Liver (tissue), 9 donors: ENCODE results near the gene VAC14. TPM values are rescaled to one million over a fixed set of nuclear protein-coding genes. Genes with fewer than 3 reads are reported as not detected.

Source experiments
- DNase-seq: peaks from one replicate; pipeline ENCODE4 v3.0.0-alpha.2; 2017; ENCODE audit warnings: low spot score
- H3K27ac ChIP-seq, 2 donors: one replicate each; pipeline ENCODE4 v1.7.0; 2013; ENCODE audit warnings: inconsistent platforms in 2 of 2, low read length in 2 of 2, control low read depth in 1 of 2, low read depth in 1 of 2, mild to moderate bottlenecking in 1 of 2
- H3K27me3 ChIP-seq, 4 donors: one replicate each; pipeline versions ENCODE4 v1.6.1 to v1.7.0; 2013; ENCODE audit warnings: low read length in 3 of 4, inconsistent platforms in 1 of 4, mild to moderate bottlenecking in 1 of 4, moderate library complexity in 1 of 4; ENCODE audit not compliant: control insufficient read depth in 4 of 4, insufficient read depth in 4 of 4
- H3K36me3 ChIP-seq, 4 donors: one replicate each; pipeline versions ENCODE4 v1.6.1 to v1.7.0; 2013; ENCODE audit warnings: low read length in 3 of 4, mild to moderate bottlenecking in 3 of 4, low read depth in 1 of 4, moderate library complexity in 1 of 4; ENCODE audit not compliant: control insufficient read depth in 4 of 4, insufficient read depth in 3 of 4
- H3K4me1 ChIP-seq, 4 donors: one replicate each; pipeline versions ENCODE4 v1.6.1 to v1.7.0; 2013; ENCODE audit warnings: low read length in 3 of 4, mild to moderate bottlenecking in 3 of 4, moderate library complexity in 1 of 4; ENCODE audit not compliant: control insufficient read depth in 4 of 4, insufficient read depth in 4 of 4
- H3K4me3 ChIP-seq, 3 donors: one replicate each; pipeline versions ENCODE4 v1.6.1 to v1.7.0; 2013; ENCODE audit warnings: low read length in 3 of 3, control low read depth in 1 of 3, low read depth in 1 of 3, mild to moderate bottlenecking in 1 of 3
- H3K9ac ChIP-seq, 2 donors: one replicate each; pipeline ENCODE4 v1.7.0; 2013; ENCODE audit warnings: low read length in 2 of 2, mild to moderate bottlenecking in 2 of 2, moderate library complexity in 2 of 2, control low read depth in 1 of 2, low read depth in 1 of 2
- H3K9me3 ChIP-seq, 4 donors: one replicate each; pipeline versions ENCODE4 v1.6.1 to v1.7.0; 2013; ENCODE audit warnings: low read length in 3 of 4; ENCODE audit not compliant: control insufficient read depth in 4 of 4
- ATF3 ChIP-seq: IDR thresholded peaks from 2 replicates; pipeline ENCODE4 v1.6.1; 2016; ENCODE audit warnings: antibody characterized with exemption
- CTCF ChIP-seq: fragments of 150-350 bp; IDR thresholded peaks from 2 replicates; pipeline ENCODE4 v1.5.1; 2017; ENCODE audit warnings: improper control_type of control experiment, low read depth, low read length; ENCODE audit not compliant: missing input control
- EGR1 ChIP-seq, 2 donors: IDR thresholded peaks; 2 replicates each; pipeline ENCODE4 v1.6.1; 2016 to 2018; ENCODE audit warnings: antibody characterized with exemption in 2 of 2, low read depth in 2 of 2
- FOXA1 ChIP-seq: IDR thresholded peaks from 2 replicates; pipeline ENCODE4 v1.6.1; 2016; ENCODE audit warnings: antibody characterized with exemption
- FOXA2 ChIP-seq: IDR thresholded peaks from 2 replicates; pipeline ENCODE4 v1.6.1; 2016; ENCODE audit warnings: antibody characterized with exemption
- HNF4G ChIP-seq: IDR thresholded peaks from 2 replicates; pipeline ENCODE4 v1.6.1; 2016; ENCODE audit warnings: antibody characterized with exemption
- JUND ChIP-seq, 2 donors: IDR thresholded peaks; 2 replicates each; pipeline ENCODE4 v1.6.1; 2016; ENCODE audit warnings: antibody characterized with exemption in 2 of 2
- MAX ChIP-seq: IDR thresholded peaks from 2 replicates; pipeline ENCODE4 v1.6.1; 2016; ENCODE audit warnings: antibody characterized with exemption
- REST ChIP-seq: IDR thresholded peaks from 2 replicates; pipeline ENCODE4 v1.6.1; 2016; ENCODE audit warnings: antibody characterized with exemption, mild to moderate bottlenecking
- RXRA ChIP-seq, 2 donors: IDR thresholded peaks; 2 replicates each; pipeline ENCODE4 v1.6.1; 2017 to 2018; ENCODE audit warnings: antibody characterized with exemption in 2 of 2, mild to moderate bottlenecking in 1 of 2
- TAF1 ChIP-seq: conservative IDR thresholded peaks from 2 replicates; pipeline ENCODE4 v1.6.1; 2016; ENCODE audit warnings: antibody characterized with exemption, mild to moderate bottlenecking
- YY1 ChIP-seq: IDR thresholded peaks from 2 replicates; pipeline ENCODE4 v1.6.1; 2016; ENCODE audit warnings: antibody characterized with exemption, mild to moderate bottlenecking
- ZBTB33 ChIP-seq: IDR thresholded peaks from 2 replicates; pipeline ENCODE4 v1.6.1; 2016; ENCODE audit warnings: antibody characterized with exemption
- WGBS: extraction: QIAGEN DNeasy Blood & Tissue Kit; methylation state at CpG from one replicate; pipeline ENCODE4 v1.1.7; 2013; 5-methylcytosine and 5-hydroxymethylcytosine counted together
- polyA plus RNA-seq, 2 donors: library from polyadenylated mRNA; stranded (reverse) in 1 of 2; unstranded in 1 of 2; fragments of 200-250 nt in 1 of 2; fragments of >200 nt in 1 of 2; fragmentation: Nextera tagmentation in 1 of 2; extraction: Ambion mirVana in 1 of 2; gene quantifications; one replicate each; pipeline versions ENCODE4 v1.2.1 to v1.2.3, GENCODE V29; 2013 to 2015
- total RNA-seq, 2 donors: library from RNA; depleted of rRNA; stranded (reverse); fragments of >200 nt; gene quantifications; one replicate each; pipeline ENCODE4 v1.2.3, GENCODE V29; 2014
- donor health status: healthy.
- donor health status: healthy.
- donor health status: healthy.
- donor health status: healthy.
- donor health status: healthy.

The VAC14 gene
- total and polyA plus RNA-seq, 4 donors = 16.7 to 29.8 (median 20.5) TPM

GRCh38 chr16:70653406-70653805, 147.6 kb downstream of the VAC14 start:
- no peak for TF ChIP-seq ZBTB33
- no peak for TF ChIP-seq FOXA2
- TF ChIP-seq FOXA1 = no peak
- no peak for TF ChIP-seq RXRA (IDR thresholded peaks at IDR 0.05)
- TF ChIP-seq CTCF = no peak
- TF ChIP-seq TAF1 = no peak
- no peak for TF ChIP-seq EGR1 (IDR thresholded peaks at IDR 0.05; ENCODE audit: low read depth in 2 of 2)
- no peak for TF ChIP-seq MAX
- no peak for TF ChIP-seq YY1
- TF ChIP-seq JUND (IDR thresholded peaks at IDR 0.05) = no peak
- TF ChIP-seq ATF3 = no peak
- Histone ChIP-seq H3K9me3 (no peaks in the 10 kb centered on the region), H3K27me3 (no peaks in the 10 kb centered on the region), H3K4me3 (no peak overlapping the region), H3K27ac (no peak overlapping the region), H3K4me1 (peaks cover 0 to 7% (median 3%) of the 10 kb centered on the region in 4 donors), H3K9ac (no peak overlapping the region), H3K36me3 (no peaks in the 10 kb centered on the region)
- DNase-seq = no peak
- WGBS = 86% methylated on average over 4 of the region's 4 CpGs

GRCh38 chr16:70652322-70652721, 148.6 kb downstream of the VAC14 start:
- no peak for TF ChIP-seq REST
- no peak for TF ChIP-seq HNF4G
- TF ChIP-seq ATF3 = no peak
- TF ChIP-seq RXRA (IDR thresholded peaks at IDR 0.05) = no peak
- no peak overlapping the region for H3K4me3 ChIP-seq
- no peak overlapping the region for H3K9ac ChIP-seq
- H3K27ac ChIP-seq = no peak overlapping the region
- no peaks in the 10 kb centered on the region for H3K36me3 ChIP-seq
- DNase-seq = no peak
- peaks cover 0 to 7% (median 3%) of the 10 kb centered on the region in 4 donors for H3K4me1 ChIP-seq
- no peaks in the 10 kb centered on the region for H3K9me3 ChIP-seq
- 87% methylated on average over 2 of the region's 2 CpGs for WGBS
- H3K27me3 ChIP-seq = no peaks in the 10 kb centered on the region
